Measurements from ENCODE around the gene FOXP1.

DNA sequence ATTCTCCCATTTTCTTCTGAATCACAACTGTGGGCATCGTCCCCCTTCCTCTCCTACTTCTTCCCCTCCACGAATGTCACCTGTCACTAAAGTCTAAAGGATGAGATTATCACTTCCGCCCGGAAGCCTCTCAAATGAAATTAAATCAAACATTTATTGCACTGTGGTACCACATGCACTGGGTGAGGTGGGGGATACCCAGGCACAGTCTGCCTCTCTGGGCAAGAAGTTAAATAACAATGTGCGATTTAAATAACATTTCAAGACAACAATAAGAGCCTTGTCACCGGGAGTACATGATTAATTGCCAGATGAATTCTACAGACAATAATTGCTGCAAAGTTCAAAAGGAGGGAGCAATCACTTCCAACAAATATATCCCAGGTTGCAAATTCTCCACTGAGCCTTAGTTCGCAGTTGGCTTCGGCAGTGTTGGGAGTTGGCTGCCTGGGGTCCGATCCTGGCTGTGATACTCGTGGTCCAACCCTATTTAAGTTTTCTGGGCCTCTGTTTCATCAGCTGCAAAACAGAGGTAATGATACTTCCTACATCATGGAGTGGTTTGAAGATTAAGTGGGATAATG, 77.7 kb downstream of the FOXP1 start:
- no peak for TF ChIP-seq CTCF (IDR thresholded peaks at IDR 0.05)
- no peak for TF ChIP-seq POLR2A (IDR thresholded peaks at IDR 0.05)
